HepG2 (cell line): ENCODE results near the gene SENP6.

Experiments
- CTCF ChIP-seq: sonication (generic); formaldehyde crosslinking; IDR thresholded peaks from 2 replicates; pipeline ENCODE4 v1.5.0; 2020; ENCODE audit warnings: mild to moderate bottlenecking, missing genetic modification reagents, moderate library complexity
- KAT2B ChIP-seq: fragments of 150-350 bp; IDR thresholded peaks from 2 replicates; pipeline ENCODE4 v1.6.1; 2014; ENCODE audit warnings: low read depth, low read length, borderline replicate concordance
- RAD21 ChIP-seq: fragments of 450-650 bp; formaldehyde crosslinking; IDR thresholded peaks from 2 replicates; pipeline ENCODE4 v1.5.0; 2020; ENCODE audit warnings: mild to moderate bottlenecking
- RELA ChIP-seq: sonication (generic); formaldehyde crosslinking; IDR thresholded peaks from 2 replicates; pipeline ENCODE4 v1.4.0; 2020; ENCODE audit warnings: missing genetic modification reagents
- YY1 ChIP-seq: IDR thresholded peaks from 2 replicates; pipeline ENCODE4 v1.6.1; 2011; ENCODE audit warnings: low read length, low read depth, moderate library complexity, mild to moderate bottlenecking; ENCODE audit not compliant: insufficient read depth, insufficient replicate concordance
- ZMAT3 ChIP-seq: sonication (generic); formaldehyde crosslinking; conservative IDR thresholded peaks from 2 replicates; pipeline ENCODE4 v1.7.0; 2021; ENCODE audit warnings: missing genetic modification reagents
- ZNF292 ChIP-seq: sonication (generic); formaldehyde crosslinking; IDR thresholded peaks from 2 replicates; pipeline ENCODE4 v1.8.1; 2022; ENCODE audit warnings: mild to moderate bottlenecking, low read depth, missing genetic modification reagents, borderline replicate concordance
- ZNF569 ChIP-seq: sonication (generic); formaldehyde crosslinking; IDR thresholded peaks from 2 replicates; pipeline ENCODE4 v1.5.0; 2020; ENCODE audit warnings: mild to moderate bottlenecking, missing genetic modification reagents, moderate library complexity, borderline replicate concordance

GRCh38 chr6:75600768-75601167 lies 912 bp upstream of the SENP6 start:
- TF ChIP-seq ZNF569 (CRISPR knock-in tag), result no peak
- no peak for TF ChIP-seq ZNF292
- TF ChIP-seq ZMAT3, result no peak
- TF ChIP-seq YY1, result no peak
- TF ChIP-seq RELA, result no peak
- TF ChIP-seq CTCF (CRISPR knock-in tag), result no peak
- TF ChIP-seq RAD21, result no peak
- no peak for TF ChIP-seq KAT2B
